Karpas-422 (cell line): Measurements from ENCODE around the gene TRDN. TPM values are rescaled to one million over a fixed set of nuclear protein-coding genes. Genes with fewer than 3 reads are reported as not detected.

Experiments
- DNase-seq: peaks from one replicate; pipeline ENCODE4 v3.0.0-alpha.2; 2015
- H2AFZ ChIP-seq: fragments of 200-600 bp; sonication (generic); 2 replicates; pipeline ENCODE4 v1.6.1; 2014; ENCODE audit warnings: antibody characterized with exemption, low read length, mixed read lengths
- H3K27ac ChIP-seq: fragments of 200-600 bp; sonication (generic); 2 replicates; pipeline ENCODE4 v1.5.1; 2014; ENCODE audit warnings: mild to moderate bottlenecking, low read length, moderate library complexity
- H3K27me3 ChIP-seq: fragments of 200-600 bp; sonication (generic); 2 replicates; pipeline ENCODE4 v1.6.1; 2014; ENCODE audit warnings: low read length, mixed read lengths
- H3K36me3 ChIP-seq: fragments of 200-600 bp; sonication (generic); 2 replicates; pipeline ENCODE4 v1.6.1; 2014; ENCODE audit warnings: low read length, mixed read lengths; ENCODE audit not compliant: insufficient read depth
- H3K4me1 ChIP-seq: fragments of 200-600 bp; sonication (generic); 2 replicates; pipeline ENCODE4 v1.6.1; 2014; ENCODE audit warnings: mild to moderate bottlenecking, low read length, mixed read lengths
- H3K4me2 ChIP-seq: fragments of 200-600 bp; sonication (generic); 2 replicates; pipeline ENCODE4 v1.6.1; 2014; ENCODE audit warnings: low read length, low read depth, mild to moderate bottlenecking; ENCODE audit not compliant: poor library complexity, severe bottlenecking
- H3K4me3 ChIP-seq: fragments of 200-600 bp; sonication (generic); 2 replicates; pipeline ENCODE4 v1.5.1; 2014; ENCODE audit warnings: mild to moderate bottlenecking, antibody characterized with exemption, low read length, mixed read lengths
- H3K79me2 ChIP-seq: fragments of 200-600 bp; sonication (generic); 2 replicates; pipeline ENCODE4 v1.6.1; 2014; ENCODE audit warnings: mild to moderate bottlenecking, low read length, mixed read lengths
- H3K9ac ChIP-seq: fragments of 200-600 bp; sonication (generic); 2 replicates; pipeline ENCODE4 v1.6.0; 2014; ENCODE audit warnings: low read length
- H3K9me2 ChIP-seq: fragments of 200-600 bp; sonication (generic), shearing (Covaris generic); replicated peaks from 2 replicates; pipeline ENCODE4 v1.6.0; 2014; ENCODE audit warnings: mild to moderate bottlenecking, low read length, moderate library complexity; ENCODE audit not compliant: insufficient read depth
- H3K9me3 ChIP-seq: fragments of 300-700, 200-600 bp; sonication (generic); 2 replicates; pipeline ENCODE4 v1.6.1; 2014; ENCODE audit warnings: low read length, mixed read lengths
- H4K20me1 ChIP-seq: fragments of 200-600 bp; sonication (generic); 2 replicates; pipeline ENCODE4 v1.6.1; 2014; ENCODE audit warnings: mild to moderate bottlenecking, antibody characterized with exemption, low read length, low read depth; ENCODE audit not compliant: insufficient read depth
- total RNA-seq: library from RNA; depleted of rRNA; stranded (reverse); fragments of >200 nt; shearing (Covaris generic); gene quantifications from 2 replicates; pipeline ENCODE4 v1.2.3, GENCODE V29; 2014; ENCODE audit warnings: low replicate concordance

Gene TRDN
- total RNA-seq, 1 experiment from 2014 or later, result not detected

- H3K27ac ChIP-seq, result no peak overlapping the region
- H3K4me1 ChIP-seq, result no peaks in the 10 kb centered on the region
- H3K36me3 ChIP-seq, result no peaks in the 10 kb centered on the region
- H3K79me2 ChIP-seq, result no peaks in the 10 kb centered on the region
- no peaks in the 10 kb centered on the region for H4K20me1 ChIP-seq
- no peak overlapping the region for H3K9ac ChIP-seq
- H3K9me2 ChIP-seq, result no peaks in the 10 kb centered on the region
- H3K4me2 ChIP-seq, result no peak overlapping the region
- no peak for DNase-seq
- H3K27me3 ChIP-seq, result no peaks in the 10 kb centered on the region
- H3K4me3 ChIP-seq, result no peak overlapping the region
- H3K9me3 ChIP-seq, result peaks cover 13% of the 10 kb centered on the region; the same call in 1 of the 2 replicates
- no peak overlapping the region for H2AFZ ChIP-seq
These were observed 284.0 kb downstream of the TRDN start for GRCh38 chr6:123352705-123353104.

- Histone ChIP-seq H3K79me2 (no peaks in the 10 kb centered on the region), H3K4me2 (no peak overlapping the region), H3K9ac (no peak overlapping the region), H3K4me1 (no peaks in the 10 kb centered on the region), H3K27me3 (no peaks in the 10 kb centered on the region), H3K9me3 (peaks cover 12% of the 10 kb centered on the region; the same call in 1 of the 2 replicates), H3K36me3 (no peaks in the 10 kb centered on the region), H3K9me2 (no peaks in the 10 kb centered on the region), H4K20me1 (no peaks in the 10 kb centered on the region), H3K27ac (no peak overlapping the region), H2AFZ (no peak overlapping the region), H3K4me3 (no peak overlapping the region)
- DNase-seq, result no peak
These were observed 284.5 kb downstream of the TRDN start for GRCh38 chr6:123352279-123352678.

DNA sequence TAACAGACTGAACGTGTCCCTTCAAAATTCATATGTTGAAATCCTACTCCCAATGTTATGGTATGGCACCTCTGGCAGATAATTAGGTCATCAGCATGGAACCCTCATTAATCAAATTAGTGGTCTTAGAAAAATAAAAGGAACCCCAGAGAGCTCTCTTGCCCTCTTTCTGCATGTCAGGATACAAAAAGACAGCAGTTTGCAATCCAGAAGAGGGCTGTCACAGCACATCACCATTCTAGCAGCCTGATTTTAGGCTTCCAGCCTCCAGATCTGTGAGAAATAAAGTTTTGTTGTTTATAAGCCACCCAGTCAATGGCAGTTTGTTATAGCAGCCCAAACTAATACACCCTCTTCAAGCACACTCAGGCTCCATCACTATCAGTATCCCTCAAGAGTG lies 292.9 kb downstream of the TRDN start:
- Histone ChIP-seq H2AFZ (no peak overlapping the region), H3K27ac (no peak overlapping the region), H3K79me2 (no peaks in the 10 kb centered on the region), H3K9me3 (peaks cover 17% of the 10 kb centered on the region; the same call in 1 of the 2 replicates), H3K36me3 (no peaks in the 10 kb centered on the region), H3K9me2 (no peaks in the 10 kb centered on the region), H3K27me3 (no peaks in the 10 kb centered on the region), H3K4me2 (no peak overlapping the region), H4K20me1 (no peaks in the 10 kb centered on the region), H3K9ac (no peak overlapping the region), H3K4me3 (no peak overlapping the region), H3K4me1 (no peaks in the 10 kb centered on the region)
- DNase-seq, result no peak

DNA sequence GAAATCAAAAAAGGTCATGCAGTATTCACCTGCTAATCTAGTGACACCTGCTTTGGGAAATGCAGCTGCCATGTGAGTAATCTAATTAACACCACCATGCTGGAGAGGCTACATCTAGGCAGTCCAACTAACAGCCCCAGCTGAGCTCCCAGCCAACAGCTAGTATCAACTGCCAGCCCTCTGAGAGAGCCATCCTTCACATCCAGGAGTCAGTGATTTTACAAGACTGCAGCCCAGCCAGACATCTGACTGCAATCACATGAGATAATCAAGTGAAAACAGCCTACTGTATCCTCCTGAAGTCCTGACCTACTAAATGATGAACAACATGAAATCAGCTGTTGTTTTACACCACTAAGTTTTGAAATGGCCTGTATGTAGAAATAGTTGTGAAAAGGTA lies 298.4 kb downstream of the TRDN start:
- H3K9me3 ChIP-seq, result peaks cover 16% of the 10 kb centered on the region
- H3K9me2 ChIP-seq, result no peaks in the 10 kb centered on the region
- no peaks in the 10 kb centered on the region for H4K20me1 ChIP-seq
- H3K27ac ChIP-seq, result no peak overlapping the region
- no peaks in the 10 kb centered on the region for H3K4me1 ChIP-seq
- H2AFZ ChIP-seq, result no peak overlapping the region
- H3K79me2 ChIP-seq, result no peaks in the 10 kb centered on the region
- H3K9ac ChIP-seq, result no peak overlapping the region
- no peak for DNase-seq
- H3K4me2 ChIP-seq, result no peak overlapping the region
- no peaks in the 10 kb centered on the region for H3K36me3 ChIP-seq
- no peak overlapping the region for H3K4me3 ChIP-seq
- no peaks in the 10 kb centered on the region for H3K27me3 ChIP-seq

- no peak overlapping the region for H3K4me3 ChIP-seq
- peaks cover 17% of the 10 kb centered on the region for H3K9me3 ChIP-seq
- no peaks in the 10 kb centered on the region for H3K27me3 ChIP-seq
- H4K20me1 ChIP-seq, result no peaks in the 10 kb centered on the region
- no peaks in the 10 kb centered on the region for H3K36me3 ChIP-seq
- H2AFZ ChIP-seq, result no peak overlapping the region
- no peaks in the 10 kb centered on the region for H3K79me2 ChIP-seq
- no peaks in the 10 kb centered on the region for H3K9me2 ChIP-seq
- no peak overlapping the region for H3K9ac ChIP-seq
- no peak overlapping the region for H3K4me2 ChIP-seq
- no peaks in the 10 kb centered on the region for H3K4me1 ChIP-seq
- H3K27ac ChIP-seq, result no peak overlapping the region
- DNase-seq, result no peak
These were observed 303.6 kb downstream of the TRDN start for GRCh38 chr6:123333000-123333756.

GRCh38 chr6:123332070-123332469 lies 304.7 kb downstream of the TRDN start:
- Histone ChIP-seq H3K4me2 (no peak overlapping the region), H3K27me3 (no peaks in the 10 kb centered on the region), H2AFZ (no peak overlapping the region), H3K9ac (no peak overlapping the region), H4K20me1 (no peaks in the 10 kb centered on the region), H3K36me3 (no peaks in the 10 kb centered on the region), H3K27ac (no peak overlapping the region), H3K4me3 (no peak overlapping the region), H3K79me2 (no peaks in the 10 kb centered on the region), H3K9me3 (peaks cover 10% of the 10 kb centered on the region; the same call in 1 of the 2 replicates), H3K4me1 (no peaks in the 10 kb centered on the region), H3K9me2 (no peaks in the 10 kb centered on the region)
- no peak for DNase-seq

GRCh38 chr6:123329337-123329736 lies 307.4 kb downstream of the TRDN start:
- DNase-seq, result no peak
- no peak overlapping the region for H2AFZ ChIP-seq
- H3K9ac ChIP-seq, result no peak overlapping the region
- no peaks in the 10 kb centered on the region for H3K27me3 ChIP-seq
- H3K27ac ChIP-seq, result no peak overlapping the region
- H3K4me1 ChIP-seq, result no peaks in the 10 kb centered on the region
- no peak overlapping the region for H3K4me2 ChIP-seq
- peaks cover 11% of the 10 kb centered on the region; the same call in 1 of the 2 replicates for H3K9me3 ChIP-seq
- H3K4me3 ChIP-seq, result no peak overlapping the region
- H4K20me1 ChIP-seq, result no peaks in the 10 kb centered on the region
- no peaks in the 10 kb centered on the region for H3K9me2 ChIP-seq
- H3K79me2 ChIP-seq, result no peaks in the 10 kb centered on the region
- H3K36me3 ChIP-seq, result no peaks in the 10 kb centered on the region

DNA sequence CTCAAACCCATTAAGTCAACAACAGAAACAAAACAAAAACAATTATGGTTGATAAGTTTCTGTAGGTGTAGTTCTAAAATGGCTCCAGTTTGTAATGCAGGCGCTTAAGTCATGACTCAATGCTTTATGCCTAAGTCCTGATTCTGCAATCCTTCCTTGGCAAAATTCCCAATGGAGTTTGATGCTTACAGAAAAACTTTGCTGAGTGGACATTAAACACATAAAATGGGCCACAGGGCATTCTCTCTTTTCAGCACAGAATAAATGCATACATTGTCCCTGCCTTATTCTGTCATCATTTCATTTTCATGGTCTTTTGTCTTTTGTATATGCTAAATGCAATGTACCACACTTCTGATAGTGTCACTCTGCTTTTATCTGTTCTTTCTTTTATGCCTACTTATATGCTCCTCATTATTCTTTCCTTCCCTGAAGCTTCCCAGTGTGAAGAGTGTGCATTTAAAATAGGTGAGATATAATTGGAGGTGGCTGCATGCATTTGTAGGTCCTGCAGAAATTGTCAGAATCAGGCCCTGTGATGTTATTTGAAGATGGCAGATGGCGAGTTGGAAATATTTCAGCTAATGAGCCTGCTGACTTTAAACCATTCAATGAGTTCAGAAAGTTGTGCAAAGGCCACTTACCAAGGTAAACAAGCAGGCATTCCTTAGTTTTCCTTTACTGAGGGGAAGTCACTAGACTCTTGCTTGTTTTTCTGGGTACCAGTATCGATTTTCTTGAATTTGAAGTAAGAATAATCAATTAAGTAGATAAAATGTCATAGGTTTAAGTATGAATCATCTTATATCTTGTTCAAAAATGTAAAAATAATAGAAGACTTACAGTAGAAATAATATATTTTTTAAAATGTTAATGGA lies 313.1 kb downstream of the TRDN start:
- Histone ChIP-seq H2AFZ (no peak overlapping the region), H3K9me3 (peaks cover 6% of the 10 kb centered on the region; the same call in 1 of the 2 replicates), H3K4me3 (no peak overlapping the region), H3K9ac (no peak overlapping the region), H3K27me3 (no peaks in the 10 kb centered on the region), H3K36me3 (no peaks in the 10 kb centered on the region), H3K4me2 (no peak overlapping the region), H3K27ac (no peak overlapping the region), H3K79me2 (no peaks in the 10 kb centered on the region), H3K9me2 (no peaks in the 10 kb centered on the region), H3K4me1 (no peaks in the 10 kb centered on the region), H4K20me1 (no peaks in the 10 kb centered on the region)
- no peak for DNase-seq
